K562 (cell line): ENCODE measurements around the gene ARL2. TPM values are rescaled to one million over a fixed set of nuclear protein-coding genes. Genes with fewer than 3 reads are reported as not detected.
A peak's percentile ranks its signal among the peaks of the same experiment; 100 is the strongest.

ENCODE experiments used
- CEBPZ ChIP-seq: fragments of 150-350 bp; IDR thresholded peaks from 2 replicates; pipeline ENCODE4 v1.6.1; 2014; ENCODE audit warnings: low read depth, mild to moderate bottlenecking, low read length, borderline replicate concordance
- DPF2 ChIP-seq: fragments of 450-650 bp; IDR thresholded peaks from 2 replicates; pipeline ENCODE4 v1.6.1; 2016
- ETS1 ChIP-seq: conservative IDR thresholded peaks from 2 replicates; pipeline ENCODE4 v1.6.1; 2011; ENCODE audit warnings: low read depth, mild to moderate bottlenecking, low read length; ENCODE audit not compliant: control insufficient read depth
- GTF2A2 ChIP-seq: IDR thresholded peaks from 2 replicates; pipeline ENCODE4 v1.6.1; 2016; ENCODE audit warnings: mild to moderate bottlenecking, missing genetic modification characterization, missing compliant biosample characterization
- IRF1 ChIP-seq: sonication (generic); formaldehyde crosslinking; IDR thresholded peaks from 2 replicates; pipeline ENCODE4 v1.8.0; 2022; ENCODE audit warnings: missing genetic modification reagents, mild to moderate bottlenecking, borderline replicate concordance
- KDM1A ChIP-seq, 2 experiments: fragments of 450-650 bp; IDR thresholded peaks; 2 replicates each; pipeline ENCODE4 v1.6.1; 2016; ENCODE audit warnings: mild to moderate bottlenecking in 2 of 2
- POLR2B ChIP-seq: fragments of 450-650 bp; IDR thresholded peaks from 2 replicates; pipeline ENCODE4 v1.6.1; 2018; ENCODE audit warnings: low read depth; ENCODE audit not compliant: partially characterized antibody
- RBFOX2 ChIP-seq: fragments of 200-400 bp; formaldehyde crosslinking; IDR thresholded peaks from 2 replicates; pipeline ENCODE4 v1.6.1; 2017; ENCODE audit warnings: low read depth, mild to moderate bottlenecking, low read length, moderate library complexity
- RCOR1 ChIP-seq, 2 experiments: IDR thresholded peaks; 2 replicates each; pipeline ENCODE4 v1.6.1; 2012; ENCODE audit warnings: low read depth in 2 of 2, low read length in 2 of 2, borderline replicate concordance in 1 of 2, improper control_type of control experiment in 1 of 2
- SETDB1 ChIP-seq: IDR thresholded peaks from one replicate; pipeline ENCODE4 v1.6.1; 2012; ENCODE audit warnings: low read length, control low read depth, inconsistent platforms
- SMC3 ChIP-seq: conservative IDR thresholded peaks from 2 replicates; pipeline ENCODE4 v1.6.1; 2011; ENCODE audit warnings: low read depth, low read length, improper control_type of control experiment; ENCODE audit not compliant: insufficient read depth
- STAT5B ChIP-seq: fragments of 250-450 bp; sonication (Bioruptor Pico); IDR thresholded peaks from 2 replicates; pipeline ENCODE4 v1.8.0; 2021; ENCODE audit warnings: mild to moderate bottlenecking, inconsistent platforms
- ZNF518B ChIP-seq: fragments of 250-450 bp; sonication (Bioruptor Pico); IDR thresholded peaks from 2 replicates; pipeline ENCODE4 v1.5.0; 2021; ENCODE audit warnings: mild to moderate bottlenecking, moderate library complexity
- polyA plus RNA-seq, 8 experiments: library from polyadenylated mRNA; depleted of rRNA in 4 of 8; stranded (reverse) in 5 of 8; unstranded in 3 of 8; fragments of >200 nt; fragmentation: Nextera tagmentation in 2 of 8; fragmentation: Illumina TruSeq in 1 of 8; extraction: Ambion mirVana in 2 of 8; extraction: Trizol in 1 of 8; gene quantifications; 2 replicates each; pipeline versions ENCODE4 v1.2.1 to v1.2.3, GENCODE V29; 2011 to 2014; ENCODE audit warnings: inconsistent platforms in 1 of 8, missing spikeins in 1 of 8
- total RNA-seq, 7 experiments: library from RNA; depleted of rRNA in 6 of 7; stranded (reverse); fragments of >200 nt in 6 of 7; fragmentation: Illumina TruSeq in 2 of 7; extraction: Trizol in 2 of 7; gene quantifications; 2 replicates each; pipeline versions ENCODE4 v1.2.1 to v1.2.3, GENCODE V29; 2011 to 2021; ENCODE audit warnings: low replicate concordance in 1 of 7
- TF ChIP-seq, protein P1 (sequence below): sonication (generic); formaldehyde crosslinking; IDR thresholded peaks from 2 replicates; pipeline ENCODE4 v1.8.1; 2022; ENCODE audit warnings: missing genetic modification reagents
- TF ChIP-seq, protein P2 (sequence below): sonication (generic); formaldehyde crosslinking; IDR thresholded peaks from 2 replicates; pipeline ENCODE4 v1.8.0; 2022; ENCODE audit warnings: missing genetic modification reagents, mild to moderate bottlenecking, borderline replicate concordance

The ARL2 gene
- total and polyA plus RNA-seq, 9 of the 15 experiments (the other 6 are each of a cell fraction or from before 2014, with no cell fraction given) = 5.7 to 154 (median 92.2) TPM

- no peak for TF ChIP-seq ZNF518B
- no peak for TF ChIP-seq KDM1A (IDR thresholded peaks at IDR 0.05)
- TF ChIP-seq GTF2A2 (tag) = no peak
- no peak for TF ChIP-seq CEBPZ
- TF ChIP-seq, protein P1, sequence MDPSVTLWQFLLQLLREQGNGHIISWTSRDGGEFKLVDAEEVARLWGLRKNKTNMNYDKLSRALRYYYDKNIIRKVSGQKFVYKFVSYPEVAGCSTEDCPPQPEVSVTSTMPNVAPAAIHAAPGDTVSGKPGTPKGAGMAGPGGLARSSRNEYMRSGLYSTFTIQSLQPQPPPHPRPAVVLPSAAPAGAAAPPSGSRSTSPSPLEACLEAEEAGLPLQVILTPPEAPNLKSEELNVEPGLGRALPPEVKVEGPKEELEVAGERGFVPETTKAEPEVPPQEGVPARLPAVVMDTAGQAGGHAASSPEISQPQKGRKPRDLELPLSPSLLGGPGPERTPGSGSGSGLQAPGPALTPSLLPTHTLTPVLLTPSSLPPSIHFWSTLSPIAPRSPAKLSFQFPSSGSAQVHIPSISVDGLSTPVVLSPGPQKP = no peak
- TF ChIP-seq IRF1 (CRISPR knock-in tag) = no peak
- no peak for TF ChIP-seq ETS1
- no peak for TF ChIP-seq DPF2
- no peak for TF ChIP-seq RCOR1 (IDR thresholded peaks at IDR 0.05; ENCODE audit: borderline replicate concordance in 1 of 2, low read depth in 2 of 2, low read length in 2 of 2)
- TF ChIP-seq STAT5B (CRISPR knock-in tag) = no peak
- TF ChIP-seq, protein P2, sequence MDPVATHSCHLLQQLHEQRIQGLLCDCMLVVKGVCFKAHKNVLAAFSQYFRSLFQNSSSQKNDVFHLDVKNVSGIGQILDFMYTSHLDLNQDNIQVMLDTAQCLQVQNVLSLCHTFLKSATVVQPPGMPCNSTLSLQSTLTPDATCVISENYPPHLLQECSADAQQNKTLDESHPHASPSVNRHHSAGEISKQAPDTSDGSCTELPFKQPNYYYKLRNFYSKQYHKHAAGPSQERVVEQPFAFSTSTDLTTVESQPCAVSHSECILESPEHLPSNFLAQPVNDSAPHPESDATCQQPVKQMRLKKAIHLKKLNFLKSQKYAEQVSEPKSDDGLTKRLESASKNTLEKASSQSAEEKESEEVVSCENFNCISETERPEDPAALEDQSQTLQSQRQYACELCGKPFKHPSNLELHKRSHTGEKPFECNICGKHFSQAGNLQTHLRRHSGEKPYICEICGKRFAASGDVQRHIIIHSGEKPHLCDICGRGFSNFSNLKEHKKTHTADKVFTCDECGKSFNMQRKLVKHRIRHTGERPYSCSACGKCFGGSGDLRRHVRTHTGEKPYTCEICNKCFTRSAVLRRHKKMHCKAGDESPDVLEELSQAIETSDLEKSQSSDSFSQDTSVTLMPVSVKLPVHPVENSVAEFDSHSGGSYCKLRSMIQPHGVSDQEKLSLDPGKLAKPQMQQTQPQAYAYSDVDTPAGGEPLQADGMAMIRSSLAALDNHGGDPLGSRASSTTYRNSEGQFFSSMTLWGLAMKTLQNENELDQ (CRISPR knock-in tag) = no peak
- peak; percentile 34; the same call in 1 of the 2 replicates for TF ChIP-seq SMC3
- TF ChIP-seq RBFOX2 = no peak
- no peak for TF ChIP-seq SETDB1
- TF ChIP-seq POLR2B = no peak
These were observed 47.0 kb downstream of the ARL2 start (continued) for GRCh38 chr11:65060913-65061408.
